Lower lobe of right lung (tissue), 2 donors: ENCODE measurements around the gene FRRS1L. TPM values are rescaled to one million over a fixed set of nuclear protein-coding genes. Genes with fewer than 3 reads are reported as not detected.

ENCODE experiments used
- ATAC-seq, 2 donors: fragments of 200-7000 bp; cut with Tn5 transposase; one replicate each; pipeline ENCODE4 v1.9.1; 2020 to 2022; ENCODE audit warnings: mild to moderate bottlenecking in 2 of 2, moderate library complexity in 2 of 2
- DNase-seq: peaks from one replicate; pipeline ENCODE4 v3.0.0-alpha.2; 2020
- H3K27ac ChIP-seq: fragments of 200-600 bp; one replicate; pipeline ENCODE4 v1.8.0; 2022
- H3K27me3 ChIP-seq: fragments of 200-600 bp; one replicate; pipeline ENCODE4 v1.8.0; 2022; ENCODE audit warnings: low read depth
- H3K36me3 ChIP-seq: fragments of 200-600 bp; one replicate; pipeline ENCODE4 v1.8.0; 2022; ENCODE audit warnings: mild to moderate bottlenecking
- H3K4me1 ChIP-seq: fragments of 200-600 bp; one replicate; pipeline ENCODE4 v1.8.0; 2022
- H3K4me3 ChIP-seq: fragments of 200-600 bp; one replicate; pipeline ENCODE4 v1.8.0; 2022; ENCODE audit warnings: mild to moderate bottlenecking
- H3K9me3 ChIP-seq: fragments of 200-600 bp; one replicate; pipeline ENCODE4 v1.8.0; 2022
- CTCF ChIP-seq: fragments of 200-600 bp; IDR thresholded peaks from one replicate; pipeline ENCODE4 v1.8.0; 2022; ENCODE audit warnings: antibody characterized with exemption, mild to moderate bottlenecking
- intact Hi-C: fragments of 100-400 bp; cut with DNase I; formaldehyde crosslinking; loops from one replicate; pipeline ENCODE4 v1.11.0; 2022
- total RNA-seq: library from RNA; stranded (reverse); fragmentation: NEBNext Ultra II Directional; extraction: Animal tissue kit (Norgen Biotek cat#: 25700); gene quantifications from one replicate; pipeline ENCODE4 v1.2.1, GENCODE V29; 2021
- donor health status: DM: no; HTN: yes; CAD: no; lungs with severe emphysema.

The FRRS1L gene
- total RNA-seq, 1 donor from 2014 or later = 0.06 TPM

GRCh38 chr9:109192732-109193361 lies 25.8 kb upstream of the FRRS1L start:
- no peaks in the 10 kb centered on the region for H3K27me3 ChIP-seq
- no peak overlapping the region for H3K27ac ChIP-seq
- intact Hi-C loops = no loop called here
- peak; percentile 37 to 54 for ATAC-seq
- no peak overlapping the region for H3K4me3 ChIP-seq
- no peaks in the 10 kb centered on the region for H3K4me1 ChIP-seq
- H3K9me3 ChIP-seq = no peaks in the 10 kb centered on the region
- no peak for DNase-seq
- no peaks in the 10 kb centered on the region for H3K36me3 ChIP-seq
- TF ChIP-seq CTCF = peak; percentile 16

DNA sequence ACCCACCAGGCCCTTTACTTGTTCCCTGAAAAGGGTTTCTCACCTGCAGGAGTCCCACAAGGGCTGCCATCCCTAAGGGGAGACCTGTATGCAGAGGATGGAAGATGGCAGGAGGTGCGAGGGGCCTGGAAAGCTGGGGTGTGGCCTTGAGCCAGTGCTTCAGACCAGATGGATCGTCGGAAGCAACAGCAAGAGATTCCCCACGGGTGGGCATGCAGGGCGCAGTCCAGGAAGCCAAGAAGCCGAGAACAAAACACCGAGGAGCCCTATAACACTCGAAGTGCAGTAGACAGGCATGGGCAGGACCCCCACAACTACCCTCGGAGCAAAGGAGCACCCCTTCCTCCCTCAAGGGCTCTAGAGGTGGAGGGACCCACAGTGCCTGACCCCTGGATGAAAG lies 24.7 kb upstream of the FRRS1L start:
- H3K27ac ChIP-seq = no peak overlapping the region
- H3K9me3 ChIP-seq = no peaks in the 10 kb centered on the region
- intact Hi-C loops = no loop called here
- ATAC-seq = peak in 1 of 2 donors; percentile 23
- H3K27me3 ChIP-seq = no peaks in the 10 kb centered on the region
- H3K36me3 ChIP-seq = no peaks in the 10 kb centered on the region
- H3K4me1 ChIP-seq = no peaks in the 10 kb centered on the region
- DNase-seq = no peak
- TF ChIP-seq CTCF = no peak
- no peak overlapping the region for H3K4me3 ChIP-seq

DNA sequence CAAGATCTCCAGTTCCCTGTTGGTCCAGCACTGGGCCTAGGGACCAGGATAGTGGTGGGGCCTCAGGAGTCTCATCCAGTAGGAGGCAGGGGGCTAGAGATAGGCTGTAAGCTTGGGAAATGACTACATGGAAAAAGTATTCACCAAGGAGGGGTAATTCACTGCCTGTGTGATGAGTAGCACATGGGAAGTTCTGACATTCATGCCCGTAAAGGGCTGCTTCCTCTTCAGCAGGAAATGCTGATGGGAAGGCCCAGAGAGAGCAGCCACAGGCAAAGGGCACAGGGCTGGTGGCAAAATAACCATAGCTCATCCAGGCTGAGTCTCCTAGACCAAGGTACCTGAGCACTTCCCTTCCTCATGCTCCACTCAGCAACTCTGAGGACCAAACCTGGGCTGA lies 23.1 kb upstream of the FRRS1L start:
- H3K27me3 ChIP-seq = no peaks in the 10 kb centered on the region
- H3K36me3 ChIP-seq = no peaks in the 10 kb centered on the region
- TF ChIP-seq CTCF = no peak
- DNase-seq (no peak), ATAC-seq (no peak)
- no peaks in the 10 kb centered on the region for H3K9me3 ChIP-seq
- H3K27ac ChIP-seq = no peak overlapping the region
- no peaks in the 10 kb centered on the region for H3K4me1 ChIP-seq
- H3K4me3 ChIP-seq = no peak overlapping the region
- intact Hi-C loops = no loop called here

GRCh38 chr9:109186857-109187520 lies 19.9 kb upstream of the FRRS1L start:
- intact Hi-C loops = no loop called here
- no peak for TF ChIP-seq CTCF
- H3K27ac ChIP-seq = no peak overlapping the region
- no peak for ATAC-seq
- no peaks in the 10 kb centered on the region for H3K4me1 ChIP-seq
- no peaks in the 10 kb centered on the region for H3K9me3 ChIP-seq
- DNase-seq = no peak
- no peaks in the 10 kb centered on the region for H3K36me3 ChIP-seq
- H3K4me3 ChIP-seq = no peak overlapping the region
- H3K27me3 ChIP-seq = no peaks in the 10 kb centered on the region

DNA sequence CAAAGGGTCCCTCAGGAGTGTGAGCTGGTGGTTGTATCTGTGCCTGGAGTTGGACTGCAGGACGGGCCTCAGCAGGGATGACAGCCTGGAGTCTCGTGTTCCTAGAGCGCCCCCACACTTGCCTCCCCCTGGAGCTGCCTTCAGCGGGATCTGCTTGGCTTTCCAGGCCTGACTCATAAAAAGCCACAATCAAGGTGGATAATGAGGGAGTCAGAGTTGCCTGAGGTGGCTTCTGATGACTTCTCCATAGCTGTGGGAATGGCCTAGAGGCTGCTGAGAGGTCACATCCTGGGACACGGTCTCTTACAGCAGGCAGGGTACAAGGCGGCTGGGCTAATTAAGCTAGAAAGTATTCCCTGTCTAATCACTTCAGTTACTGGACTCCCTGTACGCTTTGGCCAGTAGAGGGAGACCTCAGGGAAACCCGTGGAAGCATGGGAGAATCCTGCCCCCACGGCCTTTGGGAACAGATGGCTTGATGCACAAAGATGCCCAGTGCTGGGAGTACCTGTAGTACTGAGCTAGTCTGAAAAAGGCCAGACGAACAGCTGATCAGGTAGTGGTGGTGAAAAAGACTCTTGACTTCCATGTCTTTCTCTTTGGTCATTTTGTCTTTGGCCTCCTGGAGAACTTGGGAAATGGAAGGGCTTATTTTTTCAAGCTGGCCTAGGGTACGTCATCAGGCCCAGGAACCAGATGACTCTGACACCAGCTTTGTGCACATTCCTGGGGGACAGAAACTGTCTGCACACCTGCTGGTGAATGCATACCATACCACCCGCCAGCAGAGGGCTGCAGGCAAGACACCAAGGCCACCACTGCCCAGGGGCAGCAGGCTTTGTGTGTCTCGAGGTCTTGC lies 16.1 kb upstream of the FRRS1L start:
- no peak for DNase-seq
- intact Hi-C loops = no loop called here
- Histone ChIP-seq H3K27ac (no peak overlapping the region), H3K4me3 (no peak overlapping the region), H3K36me3 (no peaks in the 10 kb centered on the region), H3K9me3 (no peaks in the 10 kb centered on the region), H3K4me1 (no peaks in the 10 kb centered on the region), H3K27me3 (no peaks in the 10 kb centered on the region)
- ATAC-seq = peak; percentile 53 to 61
- peak; percentile 24 for TF ChIP-seq CTCF
